Psoas muscle (tissue), 8 donors: ENCODE results near the gene IQCH. TPM values are rescaled to one million over a fixed set of nuclear protein-coding genes. Genes with fewer than 3 reads are reported as not detected.
A peak's percentile ranks its signal among the peaks of the same experiment; 100 is the strongest.

Experiments used
- ATAC-seq, 4 donors: fragments of 200-7000 bp; cut with Tn5 transposase; one replicate each; pipeline ENCODE4 v1.9.1; 2020; ENCODE audit warnings: moderate library complexity in 3 of 4, mild to moderate bottlenecking in 2 of 4
- DNase-seq, 2 donors: peaks; one replicate each; pipeline ENCODE4 v3.0.0-alpha.2; 2020
- H3K27ac ChIP-seq: fragments of 200-600 bp; one replicate; pipeline ENCODE4 v1.8.0; 2022
- H3K27me3 ChIP-seq, 3 donors: fragments of 200-600 bp in 1 of 3; one replicate each; pipeline versions ENCODE4 v1.6.1 to v1.8.0; 2013 to 2022; ENCODE audit warnings: low read length in 2 of 3, mild to moderate bottlenecking in 2 of 3, moderate library complexity in 1 of 3; ENCODE audit not compliant: insufficient read depth in 3 of 3
- H3K36me3 ChIP-seq, 2 donors: fragments of 200-600 bp in 1 of 2; one replicate each; pipeline versions ENCODE4 v1.6.1 to v1.8.0; 2013 to 2022; ENCODE audit warnings: low read depth in 1 of 2, mild to moderate bottlenecking in 1 of 2, moderate library complexity in 1 of 2; ENCODE audit not compliant: insufficient read depth in 1 of 2
- H3K4me1 ChIP-seq: fragments of 200-600 bp; one replicate; pipeline ENCODE4 v1.8.0; 2022
- H3K4me3 ChIP-seq: fragments of 200-600 bp; one replicate; pipeline ENCODE4 v1.8.0; 2022; ENCODE audit warnings: mild to moderate bottlenecking
- H3K9me3 ChIP-seq: fragments of 200-600 bp; one replicate; pipeline ENCODE4 v1.8.0; 2022
- CTCF ChIP-seq: fragments of 200-600 bp; IDR thresholded peaks from one replicate; pipeline ENCODE4 v1.8.0; 2022; ENCODE audit warnings: antibody characterized with exemption
- WGBS, 3 donors: extraction: QIAGEN DNeasy Blood & Tissue Kit; methylation state at CpG; one replicate each; pipeline versions ENCODE4 v1.1.6 to v1.1.7; 2013; 5-methylcytosine and 5-hydroxymethylcytosine counted together
- intact Hi-C, 2 donors: fragments of 100-400 bp; cut with DNase I; formaldehyde crosslinking; loops; one replicate each; pipeline versions ENCODE4 v1.11.0 to v1.14.2; 2022
- polyA plus RNA-seq, 3 donors: library from polyadenylated mRNA; stranded (reverse); fragments of 200-250 nt; gene quantifications; one replicate each; pipeline ENCODE4 v1.2.3, GENCODE V29; 2013
- total RNA-seq, 4 donors: library from RNA; stranded (reverse); fragmentation: NEBNext Ultra II Directional in 2 of 4; extraction: Animal tissue kit (Norgen Biotek cat#: 25700) in 2 of 4; gene quantifications; one replicate each; pipeline versions ENCODE4 v1.2.1 to v1.2.4, GENCODE V29; 2021 to 2023
- donor health status: healthy with polysubstance abuse.
- donor health status: DM: no; HTN: no; CAD: no; lungs with moderate emphysema.
- donor health status: Bipolar disorder and iron deficiency.
- donor health status: healthy.
- donor health status: DM: yes; HTN: yes; CAD: no.
- donor health status: DM: no; HTN: no; CAD: no.
- donor health status: DM: no; HTN: no; CAD: no.
- donor health status: DM: yes; HTN: yes; CAD: no.

Gene IQCH
- total and polyA plus RNA-seq, 7 donors = 0.27 to 1.0 (median 0.60) TPM

GRCh38 chr15:67505675-67506572, 251.3 kb downstream of the IQCH start:
- Histone ChIP-seq H3K36me3 (peaks cover 0 to 23% of the 10 kb centered on the region in 2 donors), H3K4me3 (no peak overlapping the region), H3K27ac (no peak overlapping the region), H3K27me3 (no peaks in the 10 kb centered on the region), H3K9me3 (no peaks in the 10 kb centered on the region), H3K4me1 (no peaks in the 10 kb centered on the region)
- intact Hi-C loops = loop anchor here in 1 of 2 donors (10.0 kb wide), 1 partner anchor 329 kb away; no protein-coding TSS in a partner anchor
- WGBS, 3 donors = 82 to 87% (median 83%) methylated on average over 5 of the region's 5 CpGs
- ATAC-seq = no peak
- DNase-seq = no peak
- no peak for TF ChIP-seq CTCF

GRCh38 chr15:67506775-67507747, 252.5 kb downstream of the IQCH start:
- ATAC-seq (peak in 1 of 4 donors; percentile 48), DNase-seq (no peak)
- Histone ChIP-seq H3K36me3 (peaks cover 0 to 34% of the 10 kb centered on the region in 2 donors), H3K27ac (no peak overlapping the region), H3K4me1 (no peaks in the 10 kb centered on the region), H3K27me3 (no peaks in the 10 kb centered on the region), H3K9me3 (no peaks in the 10 kb centered on the region), H3K4me3 (no peak overlapping the region)
- intact Hi-C loops = loop anchor here in 1 of 2 donors (10.0 kb wide), 1 partner anchor 328 kb away; no protein-coding TSS in a partner anchor
- 89 to 91% (median 91%) methylated on average over 11 of the region's 11 CpGs for WGBS, 3 donors
- no peak for TF ChIP-seq CTCF

- Histone ChIP-seq H3K4me1 (no peaks in the 10 kb centered on the region), H3K9me3 (no peaks in the 10 kb centered on the region), H3K4me3 (no peak overlapping the region), H3K27me3 (no peaks in the 10 kb centered on the region), H3K36me3 (peaks cover 0 to 48% of the 10 kb centered on the region in 2 donors), H3K27ac (no peak overlapping the region)
- intact Hi-C loops = loop anchor here in 1 of 2 donors (10.0 kb wide), 1 partner anchor 326 kb away; no protein-coding TSS in a partner anchor
- no peak for TF ChIP-seq CTCF
- ATAC-seq (no peak), DNase-seq (no peak)
- 91 to 94% (median 92%) methylated on average over 3 of the region's 3 CpGs for WGBS, 3 donors
Observed at GRCh38 chr15:67508407-67508806, 253.8 kb downstream of the IQCH start.

DNA sequence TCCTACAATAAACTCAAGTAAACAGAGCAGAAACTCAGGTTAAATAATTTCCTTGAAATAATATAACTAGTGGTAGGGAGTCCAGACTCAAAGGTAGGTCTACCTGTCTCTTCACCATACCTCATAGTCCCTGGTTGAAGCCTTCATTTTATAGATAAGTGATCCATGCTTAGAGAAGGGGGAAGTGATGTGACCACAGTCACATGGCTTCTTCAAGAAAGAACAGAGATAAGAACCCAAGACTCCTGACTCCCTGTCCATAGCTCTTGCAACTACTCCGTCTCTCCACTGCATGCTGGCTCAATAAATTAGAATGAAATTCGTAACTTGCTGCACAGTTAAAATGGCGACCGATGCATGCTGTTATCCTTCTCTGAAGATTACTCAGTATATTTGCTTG, 255.3 kb downstream of the IQCH start:
- no peaks in the 10 kb centered on the region for H3K4me1 ChIP-seq
- intact Hi-C loops = loop anchor here in 1 of 2 donors (10.0 kb wide), 1 partner anchor 325 kb away; no protein-coding TSS in a partner anchor
- no peaks in the 10 kb centered on the region for H3K27me3 ChIP-seq
- no peaks in the 10 kb centered on the region for H3K9me3 ChIP-seq
- H3K4me3 ChIP-seq = no peak overlapping the region
- DNase-seq = no peak
- H3K27ac ChIP-seq = no peak overlapping the region
- no peak for ATAC-seq
- WGBS, 3 donors = 91 to 96% (median 94%) methylated on average over 4 of the region's 4 CpGs
- TF ChIP-seq CTCF = no peak
- H3K36me3 ChIP-seq = peaks cover 0 to 63% of the 10 kb centered on the region in 2 donors
